NK-92 (cell line): ENCODE results near the gene NELFA.

Experiments
- DNase-seq: peaks from one replicate; lab custom pipeline; 2025; ENCODE audit not compliant: unreplicated experiment; lab: John Stamatoyannopoulos, UW

NELFA gene

GRCh38 chr4:1968686-1969295 lies 40.0 kb downstream of the NELFA start:
- DNase-seq: no peak

GRCh38 chr4:1967512-1968149 lies 41.1 kb downstream of the NELFA start:
- DNase-seq: no peak

GRCh38 chr4:1964971-1965370 lies 43.8 kb downstream of the NELFA start:
- no peak for DNase-seq

GRCh38 chr4:1964443-1964842 lies 44.3 kb downstream of the NELFA start:
- DNase-seq: no peak

GRCh38 chr4:1962980-1963379 lies 45.8 kb downstream of the NELFA start:
- DNase-seq: no peak

- DNase-seq: no peak
Measured at GRCh38 chr4:1961563-1961962, 47.2 kb downstream of the NELFA start.

GRCh38 chr4:1961038-1961437 lies 47.7 kb downstream of the NELFA start:
- DNase-seq: no peak

GRCh38 chr4:1960170-1960825 lies 48.5 kb downstream of the NELFA start:
- no peak for DNase-seq

GRCh38 chr4:1959104-1959384 lies 49.7 kb downstream of the NELFA start:
- DNase-seq: no peak

GRCh38 chr4:1958276-1959103 lies 50.3 kb downstream of the NELFA start:
- DNase-seq: no peak

- DNase-seq: no peak
Measured at GRCh38 chr4:1956631-1957030, 52.1 kb downstream of the NELFA start.

- no peak for DNase-seq
Measured at GRCh38 chr4:1953335-1953734, 55.4 kb downstream of the NELFA start.

GRCh38 chr4:1952719-1953118 lies 56.1 kb downstream of the NELFA start:
- no peak for DNase-seq

- no peak for DNase-seq
Measured at GRCh38 chr4:1952058-1952700, 56.6 kb downstream of the NELFA start.

GRCh38 chr4:1950369-1950768 lies 58.4 kb downstream of the NELFA start:
- DNase-seq: no peak

- DNase-seq: no peak
Measured at GRCh38 chr4:1948892-1949436, 59.8 kb downstream of the NELFA start.

GRCh38 chr4:1948232-1948631 lies 60.5 kb downstream of the NELFA start:
- no peak for DNase-seq

- DNase-seq: no peak
Measured at GRCh38 chr4:1945912-1946311, 62.9 kb downstream of the NELFA start.

- DNase-seq: no peak
Measured at GRCh38 chr4:1945124-1945895, 63.5 kb downstream of the NELFA start.

GRCh38 chr4:1943928-1944327 lies 64.8 kb downstream of the NELFA start:
- DNase-seq: no peak
